HT1080 (cell line): ENCODE data around the gene EDNRB. TPM values are rescaled to one million over a fixed set of nuclear protein-coding genes. Genes with fewer than 3 reads are reported as not detected.
A peak's percentile ranks its signal among the peaks of the same experiment; 100 is the strongest.
"Not testable (repeated sequence)": the region's sequence is repeated elsewhere in the genome, so short reads cannot be mapped to it uniquely, and the experiment has no call there.

Experiments
- DNase-seq: peaks from one replicate; pipeline ENCODE4 v3.0.0-alpha.2; 2015; ENCODE audit warnings: low read depth
- total RNA-seq: library from RNA; depleted of rRNA; stranded (reverse); fragments of >200 nt; shearing (Covaris generic); gene quantifications from 2 replicates; pipeline ENCODE4 v1.2.3, GENCODE V29; 2014

Gene EDNRB
- total RNA-seq, 1 experiment from 2014 or later = not detected

- no peak for DNase-seq
These were observed 21.7 kb downstream of the EDNRB start for GRCh38 chr13:77896977-77897376.

DNA sequence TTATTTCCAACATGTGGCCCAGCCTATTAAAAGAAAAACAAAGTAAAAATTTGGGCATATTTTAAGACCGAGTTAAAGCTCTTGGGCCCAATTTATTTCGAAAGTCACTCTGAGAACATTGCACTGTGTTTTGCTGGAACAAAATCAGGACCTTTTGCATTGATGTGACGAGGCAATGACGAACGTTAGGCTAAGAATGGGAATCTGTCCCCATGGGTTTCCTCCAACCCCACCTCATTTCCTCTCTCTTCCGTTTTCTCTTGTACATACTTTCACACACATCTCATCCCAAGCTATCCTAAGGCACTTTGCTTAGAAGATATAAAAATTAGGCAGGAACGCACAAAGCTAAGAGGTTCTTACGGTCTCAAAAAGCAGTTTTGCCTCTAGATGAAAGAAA is 22.1 kb downstream of the EDNRB start:
- no peak for DNase-seq

DNA sequence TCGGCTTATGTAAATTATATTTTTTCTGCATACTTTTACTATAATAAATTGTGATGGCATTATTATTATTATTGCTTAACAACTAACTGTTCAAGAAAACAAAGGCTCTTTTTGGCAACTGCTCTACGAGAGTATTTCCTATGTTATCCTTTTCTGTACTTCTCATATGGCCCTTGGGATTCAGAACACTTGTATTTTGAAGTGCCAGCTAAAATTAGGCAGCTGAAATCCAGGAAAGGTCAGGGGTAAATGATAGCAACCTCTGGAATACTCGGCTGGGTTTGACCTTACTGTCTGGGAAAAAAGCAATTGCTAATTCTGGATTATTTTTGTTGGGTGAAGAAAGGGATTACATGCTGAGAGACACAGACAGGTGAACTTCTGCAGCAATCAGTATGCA is 23.9 kb downstream of the EDNRB start:
- DNase-seq = no peak

DNA sequence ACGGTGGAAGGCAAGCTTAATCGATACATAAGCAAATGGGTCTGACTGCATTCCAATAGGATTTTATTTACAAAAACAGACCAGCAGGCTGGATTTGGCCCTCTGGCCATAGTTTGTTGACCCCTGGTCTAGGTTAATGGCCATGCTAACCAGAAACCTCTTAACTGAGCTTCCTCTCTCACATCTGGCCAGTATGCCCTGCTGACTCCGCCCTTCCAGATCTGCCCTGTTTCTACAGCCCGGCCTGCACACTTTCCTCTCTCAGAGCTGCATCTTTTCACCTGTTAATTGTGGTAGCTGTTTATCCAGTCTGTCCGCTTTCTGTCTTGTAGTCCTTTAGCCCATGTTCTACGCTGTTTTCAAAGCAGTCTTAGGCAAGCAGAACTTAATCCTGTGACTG is 25.6 kb downstream of the EDNRB start:
- DNase-seq = no peak

DNA sequence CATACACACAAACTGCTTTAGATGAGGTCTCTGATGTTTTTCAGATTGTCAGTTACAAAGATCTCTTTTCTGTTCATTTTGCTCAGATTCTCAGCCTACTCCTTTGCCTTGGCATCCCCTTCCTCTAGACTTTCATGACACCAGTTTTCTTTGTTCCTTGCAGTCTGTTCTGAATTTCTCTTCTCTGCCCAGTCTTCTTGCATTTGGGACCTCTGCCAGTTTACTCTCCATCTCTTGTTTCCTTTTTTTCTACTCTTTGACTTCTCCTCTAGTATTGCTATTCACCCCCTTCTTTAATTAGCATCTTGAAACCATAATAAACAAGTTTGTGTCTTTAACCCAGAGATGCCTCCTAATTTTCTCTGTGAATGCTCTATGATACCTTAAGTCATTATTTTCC is 26.1 kb downstream of the EDNRB start:
- no peak for DNase-seq

DNA sequence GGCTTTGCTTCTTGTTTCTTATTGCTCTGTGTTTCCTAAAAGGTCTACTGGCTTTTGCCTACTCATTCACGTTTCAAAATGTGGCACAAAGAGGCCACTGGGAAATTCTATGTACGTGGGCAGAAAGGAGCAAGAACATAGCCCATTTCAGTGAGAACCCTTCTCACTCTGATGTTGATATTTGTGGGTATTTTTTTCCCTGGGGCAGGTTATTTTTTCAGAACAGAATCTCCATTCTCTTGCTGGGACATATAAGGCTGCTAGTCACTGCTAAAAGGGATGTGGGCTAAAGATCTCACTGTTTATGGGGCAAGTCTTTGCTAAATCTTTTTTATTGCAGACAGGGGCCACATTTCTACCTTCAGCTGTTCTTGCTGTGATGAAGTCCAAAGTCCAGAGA is 27.1 kb downstream of the EDNRB start:
- no peak for DNase-seq

- DNase-seq = peak; percentile 10
These were observed 27.6 kb downstream of the EDNRB start for GRCh38 chr13:77891041-77891440.

GRCh38 chr13:77883328-77883727 is 35.3 kb downstream of the EDNRB start:
- no peak for DNase-seq

DNA sequence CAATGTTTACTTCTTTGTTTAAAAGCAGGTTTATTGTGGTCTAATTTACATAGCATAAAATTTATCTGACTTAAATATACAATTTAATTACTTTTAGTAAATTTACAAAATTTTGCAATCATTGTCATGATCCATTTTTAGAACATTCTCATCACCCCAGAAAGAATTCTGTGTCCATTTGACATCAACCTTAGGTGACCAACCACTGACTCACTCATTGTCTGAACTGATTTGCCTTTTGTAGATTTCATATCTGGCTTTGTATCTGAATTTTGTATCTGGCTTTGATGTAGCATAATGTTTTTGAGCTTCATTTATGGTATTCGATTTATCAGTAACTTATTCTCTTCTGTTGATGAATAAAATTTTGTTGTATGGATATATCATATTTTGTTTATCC is 40.4 kb downstream of the EDNRB start:
- no peak for DNase-seq

- DNase-seq = no peak
These were observed 42.5 kb downstream of the EDNRB start for GRCh38 chr13:77876176-77876575.

DNA sequence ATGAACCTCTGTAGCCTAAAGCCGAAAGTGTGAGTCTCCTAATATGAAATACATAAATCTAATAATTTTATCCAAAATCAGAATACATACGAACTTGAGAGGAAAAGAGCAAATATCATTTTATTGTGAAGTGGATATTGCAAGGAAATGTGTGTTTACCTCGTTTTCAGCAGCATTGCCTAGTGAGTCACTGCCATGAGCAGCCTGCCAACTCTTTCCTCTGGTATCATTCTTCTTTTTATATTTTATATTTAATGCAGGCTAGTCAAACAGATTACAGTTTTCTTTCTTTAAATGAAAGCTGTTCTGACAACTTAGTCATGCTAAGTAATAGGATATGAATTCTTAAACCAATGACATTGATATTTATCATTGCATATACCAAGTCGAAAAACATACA is 44.2 kb downstream of the EDNRB start:
- no peak for DNase-seq

DNA sequence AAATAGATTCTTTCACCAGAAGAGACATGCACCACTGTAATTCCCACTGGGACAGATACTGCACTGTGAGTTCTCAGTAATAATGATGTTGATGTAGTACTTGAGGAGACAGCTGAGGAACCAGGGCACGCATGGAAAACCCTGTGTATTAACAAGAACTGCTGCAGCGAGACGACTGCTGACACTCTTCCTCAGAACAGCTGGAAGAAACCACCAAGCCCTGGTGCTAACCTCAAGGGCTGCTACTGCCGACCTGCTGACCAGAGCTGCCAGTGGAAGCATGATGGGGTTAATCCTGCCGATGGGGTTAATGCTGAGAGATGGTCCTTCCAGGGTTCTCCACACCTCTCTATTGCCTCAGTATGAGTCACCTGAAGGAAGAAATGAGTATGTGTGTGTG is 45.6 kb downstream of the EDNRB start:
- peak; percentile 25 for DNase-seq

- DNase-seq = no peak
These were observed 47.0 kb downstream of the EDNRB start for GRCh38 chr13:77871596-77871995.

GRCh38 chr13:77868717-77869116 is 49.9 kb downstream of the EDNRB start:
- DNase-seq = peak; percentile 76

GRCh38 chr13:77866971-77867370 is 51.7 kb downstream of the EDNRB start:
- no peak for DNase-seq

DNA sequence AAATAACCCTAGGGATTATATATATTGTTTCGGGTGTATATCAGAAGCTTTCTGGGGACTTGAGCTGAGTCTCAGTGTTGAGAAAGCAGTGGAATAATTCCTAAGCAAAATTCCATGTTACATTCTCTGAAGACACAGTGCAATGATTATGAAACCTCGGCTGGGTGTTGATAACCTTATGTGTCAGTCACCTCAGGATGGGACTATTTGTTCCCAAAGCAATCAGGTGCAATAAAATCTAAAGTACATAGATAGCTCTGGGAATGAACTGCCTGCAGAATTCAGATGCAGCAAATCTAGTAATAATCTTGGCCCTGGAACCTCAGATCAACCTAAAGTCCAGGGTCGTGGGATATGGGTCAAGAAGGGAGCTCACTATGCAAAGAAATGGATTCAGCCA is 53.0 kb downstream of the EDNRB start:
- DNase-seq = no peak

DNA sequence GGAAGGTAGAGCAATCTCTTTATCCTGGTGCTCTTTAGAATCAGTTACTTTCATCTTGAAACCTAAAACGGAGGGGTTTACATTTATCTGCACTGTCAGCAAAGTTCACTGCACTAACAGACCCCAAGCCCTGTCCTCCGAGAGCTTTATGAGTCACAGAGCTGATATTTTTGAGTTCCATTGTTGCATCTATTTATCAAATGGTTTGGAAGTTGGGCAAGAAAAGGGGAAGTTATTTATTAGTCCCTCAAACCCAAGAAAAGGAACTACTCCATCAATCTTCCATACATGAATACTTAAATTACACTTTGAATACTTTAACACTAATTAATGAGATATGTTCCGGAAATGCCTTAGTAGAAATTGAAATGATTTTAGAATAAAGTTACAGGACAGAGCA is 55.5 kb downstream of the EDNRB start:
- DNase-seq = no peak

DNA sequence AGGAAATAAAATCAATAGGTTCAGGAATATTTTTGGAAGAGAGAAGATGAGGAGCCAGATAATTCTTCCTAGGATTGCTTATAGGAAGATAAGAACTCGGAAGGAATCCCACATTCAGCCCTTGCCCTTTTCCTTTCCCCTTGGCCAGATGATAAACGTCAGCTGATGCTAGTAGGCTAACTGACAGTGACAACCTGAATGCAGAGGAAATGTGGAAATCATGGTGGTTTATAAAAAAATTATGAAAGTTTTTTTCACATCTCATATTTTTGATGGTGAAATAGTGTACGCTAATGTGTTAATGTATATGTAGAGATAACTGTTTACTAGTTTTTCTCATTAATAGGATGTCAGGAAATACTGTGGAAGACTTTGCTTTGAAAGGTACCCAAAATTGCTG is 56.9 kb downstream of the EDNRB start:
- DNase-seq = no peak

GRCh38 chr13:77860507-77860981 is 58.1 kb downstream of the EDNRB start:
- peak; percentile 51 for DNase-seq

DNA sequence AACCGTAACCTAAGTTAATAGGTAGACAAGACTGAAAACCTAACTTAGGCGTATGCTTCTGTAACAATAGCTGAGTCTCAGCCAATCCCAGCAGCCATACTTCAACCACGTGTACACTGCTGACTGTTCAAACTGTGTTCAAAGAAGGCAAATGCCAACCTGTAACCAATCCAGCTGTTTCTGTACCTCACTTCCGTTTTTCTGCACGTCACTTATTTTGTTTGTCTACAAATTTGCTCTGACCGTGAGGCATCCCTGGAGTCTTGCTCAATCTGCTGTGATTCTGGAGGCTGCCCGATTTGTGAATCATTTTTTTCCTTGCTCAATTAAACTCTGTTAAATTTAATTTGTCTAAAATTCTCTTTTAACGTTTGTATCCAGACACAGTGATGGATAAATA is 59.2 kb downstream of the EDNRB start:
- no peak for DNase-seq

DNA sequence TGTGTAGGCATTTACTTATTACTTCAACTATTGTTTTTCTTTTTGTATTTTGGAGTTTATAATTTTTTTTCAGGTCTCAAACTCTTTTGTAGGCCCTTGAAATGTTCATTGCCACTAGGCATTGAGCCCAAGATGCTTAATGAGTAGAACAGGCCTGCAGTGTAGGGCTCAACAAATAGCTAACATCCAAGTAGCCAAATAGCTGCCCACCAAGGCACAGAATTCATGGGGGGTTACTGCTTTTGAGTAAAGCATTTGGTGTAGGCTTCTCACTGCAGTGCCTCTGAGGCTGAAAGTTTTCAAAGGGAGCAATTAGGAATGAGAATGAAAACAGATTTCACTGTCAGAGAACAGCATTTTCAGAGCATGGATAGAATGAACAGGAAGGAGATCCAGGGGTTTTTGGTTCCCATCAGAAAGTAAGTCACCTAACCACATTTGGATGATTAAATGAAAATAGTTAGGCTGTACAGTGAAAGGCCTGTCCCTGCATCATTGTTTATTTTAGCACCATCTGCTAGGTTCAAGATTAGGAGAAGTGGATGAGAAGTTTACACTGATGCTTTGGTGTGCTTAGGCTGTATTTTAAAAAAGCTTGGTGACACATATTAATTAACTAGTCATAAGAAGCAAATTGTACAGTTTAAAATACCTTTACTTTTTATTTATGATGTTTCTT is 61.0 kb downstream of the EDNRB start:
- no peak for DNase-seq

DNA sequence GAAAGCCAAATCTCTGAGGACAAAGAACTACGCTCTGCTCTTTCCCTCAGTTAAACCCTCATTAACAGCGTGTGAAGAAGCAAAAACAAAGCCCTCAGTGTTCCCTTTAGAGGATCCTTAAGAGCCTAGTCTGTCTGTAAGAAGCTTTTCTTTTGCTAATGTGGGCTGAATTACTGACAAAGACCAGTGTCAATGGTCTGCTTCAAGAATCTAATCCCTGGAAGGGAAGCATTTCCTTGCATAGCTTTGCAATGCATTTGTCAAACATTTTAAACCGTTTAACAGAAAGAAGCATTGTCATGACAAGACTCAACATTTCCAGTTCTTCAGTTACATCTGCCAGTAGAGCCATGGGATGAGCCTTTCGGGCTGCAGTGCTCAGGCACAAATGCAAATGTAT is 64.9 kb downstream of the EDNRB start:
- no peak for DNase-seq

GRCh38 chr13:77848050-77848449 is 70.6 kb downstream of the EDNRB start:
- DNase-seq = not testable (repeated sequence)

DNA sequence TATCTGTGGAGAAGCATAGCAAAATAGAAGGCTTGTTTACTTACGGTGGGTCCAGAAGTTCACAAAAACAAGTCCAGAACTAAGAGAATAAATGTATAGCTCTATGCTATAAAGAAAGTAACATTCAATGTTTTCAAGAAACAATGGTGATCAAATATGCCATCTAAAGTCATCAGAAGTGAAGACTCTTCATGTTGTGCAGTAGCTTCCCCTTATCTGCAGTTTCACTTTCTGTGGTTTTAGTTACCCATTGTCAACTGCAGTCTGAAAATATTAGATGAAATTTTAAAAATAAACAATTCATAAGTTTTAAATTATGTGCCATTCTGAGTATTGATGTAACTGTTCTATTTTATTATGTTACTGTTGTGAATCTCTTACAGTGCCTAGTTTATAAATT is 72.5 kb downstream of the EDNRB start:
- no peak for DNase-seq
